ENCODE results near the gene ATP8B1.
A peak's percentile ranks its signal among the peaks of the same experiment; 100 is the strongest.

The ATP8B1 gene

GRCh38 chr18:57792631-57793301, 10.3 kb downstream of the ATP8B1 start:
- no peak for DNase-seq (ENCODE audit: low spot score)

- DNase-seq (ENCODE audit: low spot score) = no peak
Measured at GRCh38 chr18:57791911-57792310, 11.2 kb downstream of the ATP8B1 start.

DNA sequence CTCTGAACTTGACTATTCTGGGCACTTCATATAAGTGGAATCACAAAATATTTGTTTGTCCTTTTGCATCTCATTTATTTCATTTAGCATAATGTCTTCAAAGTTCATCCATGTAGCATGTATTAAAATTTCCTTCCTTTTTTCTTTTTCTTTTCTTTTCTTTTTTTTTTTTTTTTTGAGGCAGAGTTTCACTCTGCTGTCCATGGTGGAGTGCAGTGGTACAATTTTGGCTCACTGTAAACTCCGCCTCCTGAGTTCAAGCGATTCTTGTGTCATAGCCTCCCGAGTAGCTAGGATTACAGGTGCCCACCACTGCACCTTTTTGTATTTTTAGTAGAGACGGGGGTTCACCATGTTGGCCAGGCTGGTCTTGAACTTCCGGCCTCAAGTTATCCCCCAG, 11.9 kb downstream of the ATP8B1 start:
- no peak for DNase-seq (ENCODE audit: low spot score)

DNA sequence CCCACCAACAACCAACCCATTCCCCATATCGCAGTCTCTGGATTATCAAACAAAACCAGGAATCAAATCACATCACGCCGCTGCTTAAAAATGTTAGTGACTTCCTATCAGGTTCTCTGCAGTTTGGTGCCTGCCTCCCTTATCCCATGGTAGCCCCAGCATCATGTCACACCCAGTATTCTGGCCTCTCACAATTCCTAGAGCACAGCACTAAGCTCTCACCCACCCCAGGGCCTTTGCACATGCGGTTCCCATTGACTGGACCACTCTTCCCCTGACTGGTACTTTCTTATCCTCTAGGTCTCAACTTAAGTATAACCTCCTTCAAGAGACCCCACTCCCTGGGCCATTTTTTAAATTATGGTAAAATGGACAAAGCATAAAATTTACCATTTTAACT, 12.8 kb downstream of the ATP8B1 start:
- no peak for DNase-seq (ENCODE audit: low spot score)

DNA sequence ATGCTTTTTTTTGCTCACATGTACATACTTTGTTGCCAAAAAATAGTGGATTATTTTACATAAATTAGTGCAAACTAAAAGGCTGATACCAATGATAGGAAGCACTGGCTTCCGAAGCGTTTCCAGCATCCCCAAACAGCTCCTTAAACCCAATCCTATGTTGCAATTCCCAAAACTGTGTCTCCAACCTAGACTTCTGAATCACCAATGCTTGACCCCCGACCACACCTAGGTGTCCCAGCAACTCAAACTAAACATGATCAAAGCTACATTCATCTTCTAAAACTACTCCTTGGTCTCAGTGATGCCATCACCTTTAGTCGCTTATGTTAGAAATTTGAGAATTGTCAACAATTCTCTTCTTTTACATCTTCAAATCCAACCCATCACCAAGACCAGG, 13.4 kb downstream of the ATP8B1 start:
- no peak for DNase-seq (ENCODE audit: low spot score)

- peak; percentile 54 for DNase-seq (ENCODE audit: low spot score)
Measured at GRCh38 chr18:57789090-57789489, 14.0 kb downstream of the ATP8B1 start.

- no peak for DNase-seq (ENCODE audit: low spot score)
Measured at GRCh38 chr18:57787068-57787685, 15.9 kb downstream of the ATP8B1 start.

GRCh38 chr18:57785751-57786437, 17.2 kb downstream of the ATP8B1 start:
- no peak for DNase-seq (ENCODE audit: low spot score)

DNA sequence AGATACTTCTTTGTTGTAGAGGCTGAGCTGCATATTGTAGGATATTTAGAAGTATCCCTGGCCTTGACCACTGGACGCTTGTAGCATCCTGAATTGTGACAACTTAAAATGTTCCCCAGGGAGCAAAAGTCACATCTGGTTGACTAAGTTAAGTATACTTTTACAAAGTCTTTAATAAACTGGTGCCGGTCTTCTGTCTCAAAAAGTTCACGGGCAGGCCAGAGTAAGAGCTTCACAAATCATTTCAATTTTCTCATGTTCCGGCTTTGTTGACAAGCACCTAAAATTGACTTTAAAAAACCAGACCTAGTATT, 18.4 kb downstream of the ATP8B1 start:
- DNase-seq (ENCODE audit: low spot score) = no peak

DNA sequence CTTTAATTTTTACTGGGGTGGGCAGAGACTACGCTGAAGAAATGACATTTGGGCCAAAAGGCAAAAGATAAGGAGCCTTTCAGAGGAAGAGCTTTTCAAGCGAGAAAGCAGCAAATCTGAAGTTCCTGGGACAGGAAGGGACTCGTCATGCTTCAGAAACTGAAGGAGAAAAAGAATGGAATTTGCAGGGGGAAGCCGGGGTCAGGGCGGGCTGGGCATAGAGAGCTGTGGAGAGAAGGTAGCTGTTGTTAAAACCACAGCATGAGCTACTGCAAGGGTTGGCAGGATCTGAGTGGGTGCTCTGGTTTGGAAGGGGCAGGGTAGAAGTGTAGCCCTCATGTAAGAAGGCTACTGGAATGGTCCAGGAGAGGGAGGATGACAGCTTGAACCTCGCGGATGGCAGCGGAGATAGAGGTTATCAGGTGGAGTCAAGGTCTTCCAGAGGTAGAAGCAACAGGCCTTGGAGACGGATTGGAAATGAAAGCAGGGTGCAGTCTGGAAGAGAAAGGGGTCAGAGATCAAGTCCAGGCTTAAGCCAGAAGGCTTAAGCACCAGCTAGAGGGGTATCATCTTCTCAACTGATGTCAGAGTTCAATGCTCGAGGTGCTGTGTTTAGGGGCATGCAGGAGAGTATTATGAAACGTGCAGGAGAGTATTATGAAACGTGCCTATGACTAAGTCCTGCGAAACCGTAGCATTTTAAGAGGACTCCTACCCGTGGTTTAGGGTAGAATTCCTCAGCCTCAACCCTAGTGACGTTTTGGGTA, 18.9 kb downstream of the ATP8B1 start:
- peak; percentile 33 for DNase-seq (ENCODE audit: low spot score)

DNA sequence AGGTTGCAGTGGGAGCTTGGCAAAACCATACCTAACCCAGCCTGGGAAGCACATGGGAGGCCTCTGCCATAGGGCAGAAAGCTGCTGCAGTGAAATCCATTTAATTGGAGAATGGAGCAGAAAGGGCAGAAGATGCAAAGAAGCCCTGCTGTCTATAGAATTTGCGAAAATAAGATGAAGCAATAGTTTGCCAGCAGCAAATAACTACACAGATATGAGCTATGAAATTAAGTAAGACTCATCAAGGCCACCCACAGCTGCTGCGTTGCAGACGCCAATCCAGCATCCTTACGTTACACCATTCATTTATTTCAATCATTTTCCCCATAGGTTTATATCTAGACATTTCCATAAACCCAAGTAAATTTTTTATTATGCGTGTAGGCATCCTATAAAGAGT, 21.1 kb downstream of the ATP8B1 start:
- DNase-seq (ENCODE audit: low spot score) = no peak

DNA sequence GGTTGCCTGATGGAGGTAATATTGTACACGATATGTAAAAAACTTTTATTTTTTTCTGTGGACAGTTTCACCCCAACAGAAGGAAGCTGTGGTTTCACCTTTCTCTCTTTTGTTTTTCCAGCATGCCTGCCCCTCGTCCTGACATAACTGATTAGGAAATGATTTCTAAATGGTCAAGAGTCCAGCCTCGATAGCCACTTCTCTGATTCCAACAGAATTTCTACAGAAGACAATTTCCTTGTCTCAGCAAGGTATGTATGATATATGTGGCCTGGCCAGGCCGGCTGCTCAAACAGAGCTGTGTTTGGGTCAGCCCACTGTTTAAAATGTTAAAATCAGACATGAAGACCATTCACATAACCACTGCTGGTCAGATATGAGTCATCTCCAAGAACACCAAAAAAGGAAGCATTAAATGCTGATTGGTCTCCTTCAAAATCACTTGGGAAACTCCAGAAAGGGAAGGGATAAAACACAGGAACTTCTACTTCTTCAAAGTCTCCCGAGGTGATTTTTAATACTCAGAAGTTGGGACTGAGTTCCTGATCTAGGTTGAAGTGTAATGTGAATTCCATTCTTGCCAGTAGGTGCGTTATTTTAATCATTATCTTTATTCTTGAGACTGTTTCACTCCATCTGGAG, 22.3 kb downstream of the ATP8B1 start:
- DNase-seq (ENCODE audit: low spot score) = peak; percentile 63

GRCh38 chr18:57780318-57780705, 22.8 kb downstream of the ATP8B1 start:
- peak; percentile 59 for DNase-seq (ENCODE audit: low spot score)

GRCh38 chr18:57776767-57777166, 26.3 kb downstream of the ATP8B1 start:
- DNase-seq (ENCODE audit: low spot score) = peak; percentile 59

DNA sequence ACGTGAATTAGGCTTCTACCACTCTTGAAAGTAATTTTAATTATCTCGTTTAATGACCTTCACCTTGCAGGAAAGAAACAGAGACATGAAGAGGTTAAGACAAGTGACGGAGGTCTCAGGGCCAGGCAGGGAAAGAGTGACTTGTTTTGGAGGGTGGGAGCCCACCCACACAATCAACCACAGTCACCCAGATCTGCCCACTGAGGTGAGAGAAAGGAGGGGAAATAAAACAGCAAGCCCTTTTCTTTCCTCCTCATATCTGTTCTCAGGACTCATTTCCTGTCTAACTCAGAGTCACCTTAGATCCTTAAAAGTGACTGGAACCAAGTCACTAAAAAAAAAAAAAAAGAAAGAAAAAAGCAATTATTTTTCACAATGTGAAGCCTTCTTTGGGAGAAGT, 26.8 kb downstream of the ATP8B1 start:
- DNase-seq (ENCODE audit: low spot score) = no peak

DNA sequence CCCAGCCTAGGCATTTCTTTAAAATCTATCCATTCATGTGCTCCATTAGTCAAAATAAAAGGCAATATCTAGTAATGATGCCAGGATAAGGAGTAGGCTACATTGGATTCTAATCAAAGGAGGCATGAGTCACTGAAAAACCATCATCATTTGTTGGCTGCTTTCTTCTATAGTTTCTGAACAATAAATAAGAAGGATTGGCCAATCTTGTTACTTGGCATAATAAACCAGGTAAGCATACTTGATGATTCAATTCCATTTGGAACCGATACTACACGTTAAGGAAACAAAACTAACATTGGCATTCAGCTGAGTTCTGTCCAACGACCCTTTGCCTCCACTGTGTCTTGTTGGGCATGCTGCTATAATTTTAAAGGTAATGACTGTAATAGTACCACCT, 27.2 kb downstream of the ATP8B1 start:
- peak; percentile 29 for DNase-seq (ENCODE audit: low spot score)

GRCh38 chr18:57772387-57772799, 30.7 kb downstream of the ATP8B1 start:
- DNase-seq (ENCODE audit: low spot score) = no peak

DNA sequence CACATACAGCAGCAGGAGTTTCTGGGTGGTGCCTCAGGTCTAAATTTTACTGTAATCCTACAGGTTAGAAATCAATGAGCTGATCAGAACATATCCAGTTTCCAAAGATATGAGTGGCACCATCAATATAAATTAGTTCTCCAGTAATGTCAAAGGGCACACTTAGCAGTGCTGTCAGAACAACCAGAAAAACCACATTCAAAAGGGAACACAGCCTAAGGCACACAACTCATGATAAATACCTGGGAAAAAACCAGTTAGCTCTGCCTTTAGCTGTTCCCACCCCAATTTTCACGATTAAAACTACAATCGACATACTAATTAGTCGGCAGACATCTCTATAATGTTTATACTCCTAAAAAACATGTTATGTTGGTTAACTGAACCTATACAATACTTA, 31.5 kb downstream of the ATP8B1 start:
- no peak for DNase-seq (ENCODE audit: low spot score)

- DNase-seq (ENCODE audit: low spot score) = no peak
Measured at GRCh38 chr18:57771193-57771592, 31.9 kb downstream of the ATP8B1 start.

- DNase-seq (ENCODE audit: low spot score) = peak; percentile 47
Measured at GRCh38 chr18:57768537-57769326, 34.4 kb downstream of the ATP8B1 start.

- DNase-seq (ENCODE audit: low spot score) = no peak
Measured at GRCh38 chr18:57767259-57768050, 35.7 kb downstream of the ATP8B1 start.
